ENCODE results near the gene CELF4. TPM values are rescaled to one million over a fixed set of nuclear protein-coding genes. Genes with fewer than 3 reads are reported as not detected.
A peak's percentile ranks its signal among the peaks of the same experiment; 100 is the strongest.

Gene CELF4
- total RNA-seq, 1 experiment from 2014 or later, result 3.7 TPM

- Histone ChIP-seq H3K27me3 (ENCODE audit: control insufficient read depth, insufficient read depth, low read length) (no peaks in the 10 kb centered on the region; the same call in 1 of the 2 replicates), H3K4me3 (ENCODE audit: insufficient read depth, low read depth, low read length) (no peak overlapping the region), H3K36me3 (replicated peaks; ENCODE audit: control insufficient read depth, insufficient read depth, low read length) (no peaks in the 10 kb centered on the region)
- DNase-seq, result no peak
Observed at GRCh38 chr18:37453752-37454151, 111.8 kb downstream of the CELF4 start.

- H3K36me3 ChIP-seq (replicated peaks; ENCODE audit: control insufficient read depth, insufficient read depth, low read length), result no peaks in the 10 kb centered on the region
- no peak for DNase-seq
- no peaks in the 10 kb centered on the region; the same call in 1 of the 2 replicates for H3K27me3 ChIP-seq (ENCODE audit: control insufficient read depth, insufficient read depth, low read length)
- H3K4me3 ChIP-seq (ENCODE audit: insufficient read depth, low read depth, low read length), result no peak overlapping the region
Observed at GRCh38 chr18:37452682-37453385, 112.8 kb downstream of the CELF4 start.

GRCh38 chr18:37452015-37452414 lies 113.6 kb downstream of the CELF4 start:
- Histone ChIP-seq H3K4me3 (ENCODE audit: insufficient read depth, low read depth, low read length) (no peak overlapping the region), H3K36me3 (replicated peaks; ENCODE audit: control insufficient read depth, insufficient read depth, low read length) (no peaks in the 10 kb centered on the region), H3K27me3 (ENCODE audit: control insufficient read depth, insufficient read depth, low read length) (no peaks in the 10 kb centered on the region)
- DNase-seq, result no peak

GRCh38 chr18:37451239-37451825 lies 114.3 kb downstream of the CELF4 start:
- no peak for DNase-seq

GRCh38 chr18:37450434-37451132 lies 115.0 kb downstream of the CELF4 start:
- Histone ChIP-seq H3K27me3 (ENCODE audit: control insufficient read depth, insufficient read depth, low read length) (no peaks in the 10 kb centered on the region), H3K36me3 (replicated peaks; ENCODE audit: control insufficient read depth, insufficient read depth, low read length) (no peaks in the 10 kb centered on the region), H3K4me3 (ENCODE audit: insufficient read depth, low read depth, low read length) (no peak overlapping the region; the same call in 1 of the 2 replicates)
- DNase-seq, result peak; percentile 90

More at GRCh38 chr18:37451239-37451825, 114.3 kb downstream of the CELF4 start:
- no peak overlapping the region for H3K4me3 ChIP-seq (ENCODE audit: insufficient read depth, low read depth, low read length)
- H3K27me3 ChIP-seq (ENCODE audit: control insufficient read depth, insufficient read depth, low read length), result no peaks in the 10 kb centered on the region
- H3K36me3 ChIP-seq (replicated peaks; ENCODE audit: control insufficient read depth, insufficient read depth, low read length), result no peaks in the 10 kb centered on the region

GRCh38 chr18:37449618-37450017 lies 116.0 kb downstream of the CELF4 start:
- Histone ChIP-seq H3K4me3 (ENCODE audit: insufficient read depth, low read depth, low read length) (no peak overlapping the region), H3K27me3 (ENCODE audit: control insufficient read depth, insufficient read depth, low read length) (no peaks in the 10 kb centered on the region), H3K36me3 (replicated peaks; ENCODE audit: control insufficient read depth, insufficient read depth, low read length) (no peaks in the 10 kb centered on the region)
- no peak for DNase-seq

GRCh38 chr18:37448946-37449345 lies 116.7 kb downstream of the CELF4 start:
- Histone ChIP-seq H3K36me3 (replicated peaks; ENCODE audit: control insufficient read depth, insufficient read depth, low read length) (no peaks in the 10 kb centered on the region), H3K4me3 (ENCODE audit: insufficient read depth, low read depth, low read length) (no peak overlapping the region)
- DNase-seq, result no peak

GRCh38 chr18:37447962-37448888 lies 117.4 kb downstream of the CELF4 start:
- DNase-seq, result no peak
- no peak overlapping the region for H3K4me3 ChIP-seq (ENCODE audit: insufficient read depth, low read depth, low read length)

More at GRCh38 chr18:37448946-37449345, 116.7 kb downstream of the CELF4 start:
- H3K27me3 ChIP-seq (ENCODE audit: control insufficient read depth, insufficient read depth, low read length), result no peaks in the 10 kb centered on the region

GRCh38 chr18:37445836-37446235 lies 119.8 kb downstream of the CELF4 start:
- Histone ChIP-seq H3K4me3 (ENCODE audit: insufficient read depth, low read depth, low read length) (no peak overlapping the region), H3K36me3 (replicated peaks; ENCODE audit: control insufficient read depth, insufficient read depth, low read length) (no peaks in the 10 kb centered on the region), H3K27me3 (ENCODE audit: control insufficient read depth, insufficient read depth, low read length) (no peaks in the 10 kb centered on the region)
- no peak for DNase-seq

More at GRCh38 chr18:37447962-37448888, 117.4 kb downstream of the CELF4 start:
- Histone ChIP-seq H3K36me3 (replicated peaks; ENCODE audit: control insufficient read depth, insufficient read depth, low read length) (no peaks in the 10 kb centered on the region), H3K27me3 (ENCODE audit: control insufficient read depth, insufficient read depth, low read length) (no peaks in the 10 kb centered on the region)

GRCh38 chr18:37445368-37445767 lies 120.2 kb downstream of the CELF4 start:
- Histone ChIP-seq H3K36me3 (replicated peaks; ENCODE audit: control insufficient read depth, insufficient read depth, low read length) (no peaks in the 10 kb centered on the region), H3K4me3 (ENCODE audit: insufficient read depth, low read depth, low read length) (no peak overlapping the region)
- DNase-seq, result no peak

GRCh38 chr18:37443325-37444055 lies 122.1 kb downstream of the CELF4 start:
- no peaks in the 10 kb centered on the region for H3K36me3 ChIP-seq (replicated peaks; ENCODE audit: control insufficient read depth, insufficient read depth, low read length)
- no peak for DNase-seq
- no peak overlapping the region for H3K4me3 ChIP-seq (ENCODE audit: insufficient read depth, low read depth, low read length)
- H3K27me3 ChIP-seq (ENCODE audit: control insufficient read depth, insufficient read depth, low read length), result no peaks in the 10 kb centered on the region

More at GRCh38 chr18:37445368-37445767, 120.2 kb downstream of the CELF4 start:
- H3K27me3 ChIP-seq (ENCODE audit: control insufficient read depth, insufficient read depth, low read length), result no peaks in the 10 kb centered on the region

GRCh38 chr18:37442477-37442876 lies 123.1 kb downstream of the CELF4 start:
- H3K4me3 ChIP-seq (ENCODE audit: insufficient read depth, low read depth, low read length), result no peak overlapping the region
- DNase-seq, result no peak
- no peaks in the 10 kb centered on the region for H3K36me3 ChIP-seq (replicated peaks; ENCODE audit: control insufficient read depth, insufficient read depth, low read length)
- H3K27me3 ChIP-seq (ENCODE audit: control insufficient read depth, insufficient read depth, low read length), result no peaks in the 10 kb centered on the region

GRCh38 chr18:37441821-37442220 lies 123.8 kb downstream of the CELF4 start:
- no peak overlapping the region for H3K4me3 ChIP-seq (ENCODE audit: insufficient read depth, low read depth, low read length)
- no peaks in the 10 kb centered on the region for H3K36me3 ChIP-seq (replicated peaks; ENCODE audit: control insufficient read depth, insufficient read depth, low read length)
- no peak for DNase-seq
- H3K27me3 ChIP-seq (ENCODE audit: control insufficient read depth, insufficient read depth, low read length), result no peaks in the 10 kb centered on the region
